Stimulated activated CD4-positive, alpha-beta T cell treated with anti-CD3 and anti-CD28 coated beads, Interleukin-12 subunit alpha, Interleukin-12 subunit beta, amount 100 ng/mL, for 24 hours (primary cell): ENCODE results near the gene PNMA6E.

Source experiments
- DNase-seq, 2 experiments: peaks; one replicate each; pipeline ENCODE4 v3.0.0-alpha.2; 2020; ENCODE audit warnings: low read depth in 2 of 2

PNMA6E gene

GRCh38 chrX:153352858-153353257 is 48.3 kb downstream of the PNMA6E start:
- DNase-seq: no peak

GRCh38 chrX:153351981-153352380 is 49.2 kb downstream of the PNMA6E start:
- DNase-seq: no peak

- DNase-seq: no peak
Measured at GRCh38 chrX:153349952-153350351, 51.2 kb downstream of the PNMA6E start.

GRCh38 chrX:153348421-153348820 is 52.7 kb downstream of the PNMA6E start:
- no peak for DNase-seq

GRCh38 chrX:153347530-153347929 is 53.6 kb downstream of the PNMA6E start:
- DNase-seq: no peak
